HG02884 (cell line): ENCODE data around the gene RIOK2.
A peak's percentile ranks its signal among the peaks of the same experiment; 100 is the strongest.

Experiments
- ATAC-seq: cut with Tn5 transposase; IDR thresholded peaks from one replicate; pipeline ENCODE4 v1.9.1; 2021; ENCODE audit warnings: mild to moderate bottlenecking, moderate library complexity; ENCODE audit not compliant: unreplicated experiment

RIOK2 gene

DNA sequence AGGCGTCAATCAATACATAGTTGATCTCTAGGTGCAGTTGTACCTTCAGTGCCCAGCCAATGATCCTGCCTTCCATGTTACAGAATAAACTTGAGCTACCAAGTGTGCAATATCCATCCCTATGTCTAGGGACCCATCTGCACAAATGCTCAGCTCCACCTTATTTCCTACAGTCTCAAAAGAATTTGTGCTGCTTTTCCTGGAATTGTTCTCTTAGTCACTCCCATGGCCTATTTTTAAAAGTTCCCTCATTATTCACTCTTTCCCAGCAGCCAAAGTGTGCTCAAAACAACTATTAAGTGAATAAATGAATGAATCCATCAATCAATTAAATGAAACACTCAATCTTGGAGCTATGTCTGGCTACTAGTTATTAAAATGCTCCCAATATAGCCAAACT lies 55.3 kb downstream of the RIOK2 start:
- no peak for ATAC-seq

DNA sequence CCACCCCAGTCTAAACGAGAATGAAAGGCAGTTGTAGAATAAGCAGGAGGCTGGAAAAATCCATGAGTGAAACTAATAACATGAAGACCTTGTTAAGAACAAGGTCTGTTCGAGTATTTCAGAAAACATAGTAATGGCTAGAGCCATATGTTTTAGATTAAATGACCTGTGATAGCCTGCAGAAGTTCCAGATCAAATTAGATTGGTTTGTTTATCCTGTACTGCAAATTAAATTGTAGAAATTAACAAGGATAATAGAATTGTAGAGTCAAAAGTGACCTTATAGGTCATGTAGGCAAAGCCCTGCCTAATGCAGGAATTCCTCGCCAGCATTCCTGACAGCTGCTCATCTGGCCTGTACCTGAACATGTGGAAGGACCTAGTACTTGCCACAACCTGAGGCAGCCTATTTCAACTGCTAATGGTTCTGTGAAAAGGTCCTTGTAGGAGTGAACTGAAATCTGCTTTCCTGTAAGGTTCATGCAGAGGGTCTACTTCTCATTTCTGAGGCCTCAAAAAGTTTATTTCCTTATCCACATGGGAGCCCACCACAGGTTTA lies 57.8 kb downstream of the RIOK2 start:
- ATAC-seq = no peak

- ATAC-seq = no peak
Observed at GRCh38 chr5:97124335-97124734, 58.7 kb downstream of the RIOK2 start.

DNA sequence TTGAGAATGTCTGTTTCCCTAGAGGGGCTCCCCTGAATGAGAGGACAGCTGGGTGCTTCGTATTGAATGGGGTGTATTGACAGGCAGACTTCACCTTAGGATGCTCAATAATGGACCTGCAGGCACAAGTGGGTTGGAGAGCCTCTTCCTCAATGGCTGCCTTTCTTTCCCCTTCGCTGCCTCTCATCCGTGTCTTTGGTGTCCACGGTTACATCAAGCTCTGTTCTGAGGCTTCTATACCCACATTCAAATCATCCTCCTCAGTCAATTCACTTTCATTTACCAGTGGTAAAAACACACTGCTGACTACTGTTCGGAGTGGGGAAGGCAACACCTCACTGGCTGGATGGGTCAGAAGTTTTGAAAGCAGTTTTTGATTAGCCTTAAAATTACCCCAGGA lies 61.2 kb downstream of the RIOK2 start:
- ATAC-seq = no peak

DNA sequence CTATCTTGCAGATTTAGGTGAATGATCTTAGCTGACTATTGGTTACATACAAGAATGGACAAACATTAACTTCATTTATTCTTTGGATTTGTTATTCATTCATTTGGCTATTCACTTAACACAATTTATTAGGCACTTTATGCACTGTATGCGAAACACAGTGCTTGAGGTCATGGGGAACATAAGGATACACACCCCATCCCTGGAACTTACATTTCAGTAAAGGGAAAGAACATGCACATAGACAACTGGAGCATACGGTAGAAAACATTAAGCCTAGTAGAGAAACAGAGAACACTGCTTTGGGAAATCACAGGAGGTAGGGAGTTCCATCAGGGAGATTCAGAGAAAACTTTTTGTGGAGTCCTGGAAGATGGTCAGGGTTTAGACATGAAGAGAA lies 62.9 kb downstream of the RIOK2 start:
- no peak for ATAC-seq

GRCh38 chr5:97119007-97119390 lies 64.0 kb downstream of the RIOK2 start:
- no peak for ATAC-seq

- ATAC-seq = peak; percentile 66
Observed at GRCh38 chr5:97118261-97119006, 64.6 kb downstream of the RIOK2 start.

GRCh38 chr5:97115932-97116331 lies 67.1 kb downstream of the RIOK2 start:
- ATAC-seq = no peak

DNA sequence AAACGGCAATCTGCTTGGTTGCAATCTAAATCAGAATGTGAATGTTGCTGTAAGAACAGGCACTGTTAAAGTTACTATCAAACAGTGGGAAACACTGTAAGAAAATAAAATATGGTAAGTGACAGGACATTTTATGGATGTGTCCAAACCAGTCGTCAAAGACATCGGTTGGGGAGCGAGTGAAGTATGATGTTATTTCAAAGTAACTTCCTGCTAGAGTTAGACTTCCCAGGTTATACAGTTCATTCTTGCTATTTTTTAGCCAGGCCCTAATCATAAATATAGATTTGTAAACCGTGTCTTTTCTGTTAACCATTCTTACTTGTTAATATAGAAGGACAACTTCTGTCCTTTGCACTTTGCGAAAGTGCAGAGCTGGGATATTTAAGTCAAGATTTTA lies 70.8 kb downstream of the RIOK2 start:
- ATAC-seq = no peak

DNA sequence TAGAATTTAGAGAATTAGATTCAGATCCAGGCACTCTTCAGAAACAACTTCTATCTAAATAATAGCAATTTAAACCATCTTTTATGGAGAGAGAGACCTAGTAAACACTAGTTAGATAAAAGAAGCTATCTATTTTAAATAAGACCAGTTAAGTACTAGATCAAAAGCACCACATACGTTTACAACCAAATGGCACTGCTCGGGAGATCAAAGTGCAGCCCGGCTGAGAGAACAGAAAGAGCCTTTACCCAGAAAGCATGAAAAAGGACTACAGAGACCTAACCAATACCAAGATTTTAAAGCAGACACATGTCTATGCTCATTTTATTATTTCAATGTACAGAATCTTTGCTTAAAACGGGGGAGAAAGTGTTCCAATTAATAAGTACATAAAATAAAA lies 71.4 kb downstream of the RIOK2 start:
- no peak for ATAC-seq

DNA sequence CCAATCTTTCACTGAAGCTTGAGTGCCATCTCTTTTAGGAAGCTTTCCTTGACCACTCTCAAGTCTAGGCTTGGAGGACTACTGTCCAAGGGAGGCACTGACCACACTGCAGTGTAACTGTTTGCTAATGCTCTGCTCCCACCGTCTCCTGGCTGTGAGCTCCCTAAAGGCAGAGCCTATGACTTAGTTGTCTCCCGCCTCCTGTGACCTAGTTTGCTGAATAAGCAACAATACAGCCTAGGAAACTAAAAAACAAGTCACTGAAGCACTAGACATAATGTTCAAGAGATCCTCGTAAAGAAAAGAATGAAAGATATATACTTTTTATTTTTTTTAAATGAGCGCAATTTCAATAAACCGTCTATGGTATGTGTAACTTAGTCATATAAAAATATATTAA lies 72.0 kb downstream of the RIOK2 start:
- ATAC-seq = no peak
